Stomach (tissue), 4 donors: Measurements from ENCODE around the gene PTPRD.

Experiments used
- CTCF ChIP-seq, 7 experiments: fragments of 450-650 bp in 4 of 7; fragments of 200-600 bp in 3 of 7; sonication (generic) in 3 of 7; IDR thresholded peaks; one replicate each; pipeline ENCODE4 v1.5.1; 2016 to 2019; ENCODE audit warnings: antibody characterized with exemption in 7 of 7, control low read depth in 2 of 7, mild to moderate bottlenecking in 1 of 7
- EP300 ChIP-seq: sonication (generic); formaldehyde crosslinking; IDR thresholded peaks from one replicate; pipeline ENCODE4 v1.6.1; 2017; ENCODE audit warnings: antibody characterized with exemption
- POLR2A ChIP-seq, 4 donors: fragments of 450-650 bp; IDR thresholded peaks; one replicate each; pipeline ENCODE4 v1.6.1; 2016; ENCODE audit warnings: antibody characterized with exemption in 4 of 4, control low read depth in 2 of 4, mild to moderate bottlenecking in 1 of 4, moderate library complexity in 1 of 4
- POLR2AphosphoS5 ChIP-seq, 3 donors: sonication (generic); formaldehyde crosslinking; IDR thresholded peaks; one replicate each; pipeline ENCODE4 v1.6.1; 2016; ENCODE audit warnings: antibody characterized with exemption in 3 of 3

DNA sequence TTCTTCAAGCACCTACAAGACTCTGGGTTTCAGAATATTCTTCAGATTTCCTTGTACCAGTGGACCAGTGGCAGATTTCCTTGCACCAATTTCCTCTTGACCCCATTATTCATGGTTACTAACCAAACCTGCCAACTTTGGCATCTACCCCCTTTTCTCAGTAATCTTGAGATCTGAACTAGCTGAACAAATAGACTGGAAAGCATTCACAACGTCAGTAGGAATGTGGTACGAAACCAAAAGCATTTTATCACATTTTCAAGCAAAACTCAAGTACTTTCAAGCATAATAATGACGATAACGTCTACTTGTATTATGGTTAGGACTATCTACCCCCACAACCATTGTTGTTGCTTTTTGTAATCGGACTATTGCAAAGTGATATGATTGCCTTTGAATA is 1217.3 kb downstream of the PTPRD start:
- no peak for TF ChIP-seq POLR2AphosphoS5 (IDR thresholded peaks at IDR 0.05)
- TF ChIP-seq CTCF (IDR thresholded peaks at IDR 0.05): no peak
- TF ChIP-seq EP300: no peak
- no peak for TF ChIP-seq POLR2A (IDR thresholded peaks at IDR 0.05)
